Esophagus (tissue), 2 donors: Measurements from ENCODE around the gene CHAT. TPM values are rescaled to one million over a fixed set of nuclear protein-coding genes. Genes with fewer than 3 reads are reported as not detected.

ENCODE experiments used
- H3K27ac ChIP-seq, 2 donors: one replicate each; pipeline ENCODE4 v1.5.1; 2013; ENCODE audit warnings: low read depth in 2 of 2, mild to moderate bottlenecking in 2 of 2, inconsistent platforms in 1 of 2, low read length in 1 of 2, moderate library complexity in 1 of 2
- H3K27me3 ChIP-seq, 2 donors: one replicate each; pipeline ENCODE4 v1.6.1; 2013; ENCODE audit warnings: low read length in 2 of 2, control low read depth in 1 of 2, mild to moderate bottlenecking in 1 of 2; ENCODE audit not compliant: insufficient read depth in 2 of 2, control insufficient read depth in 1 of 2
- H3K36me3 ChIP-seq, 2 donors: one replicate each; pipeline ENCODE4 v1.6.1; 2013; ENCODE audit warnings: low read length in 1 of 2; ENCODE audit not compliant: control insufficient read depth in 2 of 2, insufficient read depth in 2 of 2
- H3K4me1 ChIP-seq, 2 donors: one replicate each; pipeline ENCODE4 v1.6.1; 2013; ENCODE audit warnings: low read length in 1 of 2; ENCODE audit not compliant: control insufficient read depth in 2 of 2, insufficient read depth in 2 of 2
- H3K4me3 ChIP-seq, 2 donors: one replicate each; pipeline ENCODE4 v1.5.1; 2013; ENCODE audit warnings: low read length in 2 of 2, mild to moderate bottlenecking in 2 of 2, low read depth in 1 of 2, moderate library complexity in 1 of 2
- H3K9me3 ChIP-seq, 2 donors: one replicate each; pipeline ENCODE4 v1.6.1; 2013; ENCODE audit warnings: mild to moderate bottlenecking in 2 of 2, low read depth in 1 of 2, low read length in 1 of 2, moderate library complexity in 1 of 2; ENCODE audit not compliant: control insufficient read depth in 2 of 2, insufficient read depth in 1 of 2
- WGBS, 2 donors: extraction: QIAGEN DNeasy Blood & Tissue Kit; methylation state at CpG; one replicate each; pipeline ENCODE4 v1.1.7; 2013; 5-methylcytosine and 5-hydroxymethylcytosine counted together
- polyA plus RNA-seq, 2 donors: library from polyadenylated mRNA; stranded (reverse); fragments of 200-250 nt; gene quantifications; one replicate each; pipeline ENCODE4 v1.2.3, GENCODE V29; 2013
- donor health status: healthy with polysubstance abuse.
- donor health status: Bipolar disorder and iron deficiency.

The CHAT gene
- polyA plus RNA-seq, 2 donors = not detected

GRCh38 chr10:49578392-49578791, 35.4 kb upstream of the CHAT start:
- WGBS, 2 donors = 80 to 86% methylated on average over 3 of the region's 3 CpGs
- no peaks in the 10 kb centered on the region for H3K4me1 ChIP-seq
- H3K27ac ChIP-seq = no peak overlapping the region
- H3K9me3 ChIP-seq = peaks cover 2 to 4% of the 10 kb centered on the region in 2 donors
- H3K4me3 ChIP-seq = no peak overlapping the region
- no peaks in the 10 kb centered on the region for H3K27me3 ChIP-seq
- H3K36me3 ChIP-seq = no peaks in the 10 kb centered on the region

DNA sequence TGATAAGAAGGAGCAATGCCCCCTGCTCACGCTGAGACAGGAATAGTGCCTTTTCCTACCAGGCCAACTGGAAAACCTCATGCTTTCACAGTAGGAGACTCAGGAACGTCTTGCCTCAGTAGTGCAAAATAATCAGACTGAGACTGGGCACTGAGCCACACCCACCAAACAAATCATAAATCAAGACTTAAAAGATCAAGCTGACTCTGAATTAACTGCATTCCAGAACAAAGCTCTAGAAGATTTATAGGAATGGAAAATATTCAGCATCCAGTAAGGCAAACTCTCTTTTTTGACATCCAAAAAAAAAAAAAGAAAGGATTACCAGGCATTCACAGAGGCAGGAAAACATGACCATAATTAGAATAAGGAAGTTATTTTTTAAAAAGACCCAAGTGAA, 34.2 kb upstream of the CHAT start:
- H3K4me3 ChIP-seq = no peak overlapping the region
- WGBS, 2 donors = 21 to 31% methylated on average over 2 of the region's 2 CpGs
- H3K36me3 ChIP-seq = no peaks in the 10 kb centered on the region
- H3K27me3 ChIP-seq = no peaks in the 10 kb centered on the region
- no peaks in the 10 kb centered on the region for H3K4me1 ChIP-seq
- peaks cover 2 to 4% of the 10 kb centered on the region in 2 donors for H3K9me3 ChIP-seq
- no peak overlapping the region for H3K27ac ChIP-seq

- Histone ChIP-seq H3K36me3 (no peaks in the 10 kb centered on the region), H3K27me3 (no peaks in the 10 kb centered on the region), H3K4me1 (no peaks in the 10 kb centered on the region), H3K27ac (no peak overlapping the region), H3K9me3 (no peaks in the 10 kb centered on the region), H3K4me3 (no peak overlapping the region)
Measured at GRCh38 chr10:49585387-49585786, 28.4 kb upstream of the CHAT start.

GRCh38 chr10:49587981-49588380, 25.9 kb upstream of the CHAT start:
- no peaks in the 10 kb centered on the region for H3K27me3 ChIP-seq
- no peaks in the 10 kb centered on the region for H3K4me1 ChIP-seq
- WGBS, 2 donors = 74 to 76% methylated on average over 4 of the region's 4 CpGs
- H3K36me3 ChIP-seq = no peaks in the 10 kb centered on the region
- H3K9me3 ChIP-seq = no peaks in the 10 kb centered on the region
- H3K4me3 ChIP-seq = no peak overlapping the region
- H3K27ac ChIP-seq = no peak overlapping the region

DNA sequence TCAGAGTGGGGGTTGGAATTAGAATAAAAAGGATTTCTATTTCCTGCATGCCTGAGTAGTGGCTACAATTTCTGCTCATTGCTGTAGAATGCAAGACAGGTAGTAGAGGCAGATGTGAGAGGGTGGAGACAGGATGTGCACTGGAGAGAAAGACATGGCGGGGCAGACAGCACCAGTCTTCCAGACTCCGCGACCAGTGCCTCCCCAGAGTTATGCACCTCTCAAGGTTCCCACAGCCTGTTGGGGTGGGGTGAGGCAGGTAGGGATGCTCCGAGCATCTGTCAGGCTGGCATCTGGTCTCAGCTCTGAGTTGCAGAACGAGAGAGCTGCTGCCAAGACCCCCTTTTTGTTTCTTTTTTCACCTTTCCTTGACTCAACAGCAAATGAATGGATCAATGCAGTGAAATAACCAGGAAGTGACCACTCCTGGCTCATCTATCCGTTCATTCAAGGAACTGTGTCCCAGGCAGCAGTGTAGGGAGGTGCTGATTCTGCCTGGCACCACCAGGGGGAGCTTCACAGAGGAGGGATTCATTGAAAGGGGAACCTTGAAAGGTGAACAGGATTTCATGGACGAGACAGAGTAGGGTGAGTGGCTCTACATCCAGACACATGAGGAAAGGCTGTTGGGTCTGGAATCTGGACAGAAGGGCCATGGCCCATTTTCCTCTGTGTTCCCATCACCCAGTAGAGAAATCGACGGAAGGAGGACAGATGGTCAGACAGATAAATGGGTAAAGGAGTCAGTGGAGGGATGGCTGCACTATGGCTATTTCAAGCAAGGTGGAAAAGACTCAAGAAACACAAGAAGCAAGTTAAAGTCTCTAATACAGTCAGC, 20.9 kb upstream of the CHAT start:
- no peaks in the 10 kb centered on the region for H3K9me3 ChIP-seq
- no peak overlapping the region for H3K27ac ChIP-seq
- 38 to 47% methylated on average over 9 of the region's 9 CpGs for WGBS, 2 donors
- H3K4me3 ChIP-seq = no peak overlapping the region
- H3K4me1 ChIP-seq = peaks cover 0 to 5% of the 10 kb centered on the region in 2 donors
- H3K27me3 ChIP-seq = no peaks in the 10 kb centered on the region
- H3K36me3 ChIP-seq = no peaks in the 10 kb centered on the region

DNA sequence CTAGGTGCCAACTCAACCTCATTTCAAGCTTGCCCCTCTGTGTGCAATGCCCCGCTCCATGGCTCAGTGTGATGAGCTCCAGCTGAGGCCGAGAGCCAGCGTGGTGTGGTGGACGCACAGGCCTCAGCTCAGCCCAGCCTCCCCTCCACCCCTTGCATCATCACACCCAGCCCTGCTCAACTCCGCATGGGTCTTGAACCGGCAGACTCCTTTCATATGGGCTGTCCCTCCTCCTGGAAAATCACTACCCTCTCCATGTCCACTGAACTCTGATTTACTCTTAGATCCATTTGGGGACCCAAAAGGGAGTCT, 20.3 kb upstream of the CHAT start:
- H3K4me3 ChIP-seq = no peak overlapping the region
- 82 to 87% methylated on average over 6 of the region's 6 CpGs for WGBS, 2 donors
- no peaks in the 10 kb centered on the region for H3K36me3 ChIP-seq
- H3K27ac ChIP-seq = no peak overlapping the region
- no peaks in the 10 kb centered on the region for H3K9me3 ChIP-seq
- H3K4me1 ChIP-seq = peaks cover 0 to 5% of the 10 kb centered on the region in 2 donors
- no peaks in the 10 kb centered on the region for H3K27me3 ChIP-seq

DNA sequence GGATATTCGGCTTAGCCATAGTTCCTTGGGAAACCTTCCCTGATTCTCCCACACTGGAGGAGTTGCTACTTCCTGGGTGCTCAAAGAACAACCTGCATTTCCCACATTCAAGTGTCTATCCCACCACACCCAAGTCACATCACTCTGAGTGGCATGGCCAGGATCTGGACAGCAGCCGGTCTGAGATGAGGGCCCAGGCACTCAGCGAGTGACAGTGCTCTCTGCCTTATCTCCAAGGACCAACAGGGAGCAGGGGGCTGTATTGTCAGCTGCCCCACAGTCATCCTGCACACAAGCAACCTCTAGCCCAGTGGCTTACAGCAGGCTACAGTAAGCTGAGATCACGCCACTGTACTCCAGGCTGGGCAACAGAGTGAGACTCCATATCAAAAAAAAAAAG, 19.8 kb upstream of the CHAT start:
- H3K4me1 ChIP-seq = peaks cover 0 to 5% of the 10 kb centered on the region in 2 donors
- no peaks in the 10 kb centered on the region for H3K36me3 ChIP-seq
- no peak overlapping the region for H3K27ac ChIP-seq
- 64 to 73% methylated on average over 4 of the region's 4 CpGs for WGBS, 2 donors
- no peak overlapping the region for H3K4me3 ChIP-seq
- H3K27me3 ChIP-seq = no peaks in the 10 kb centered on the region
- H3K9me3 ChIP-seq = no peaks in the 10 kb centered on the region

DNA sequence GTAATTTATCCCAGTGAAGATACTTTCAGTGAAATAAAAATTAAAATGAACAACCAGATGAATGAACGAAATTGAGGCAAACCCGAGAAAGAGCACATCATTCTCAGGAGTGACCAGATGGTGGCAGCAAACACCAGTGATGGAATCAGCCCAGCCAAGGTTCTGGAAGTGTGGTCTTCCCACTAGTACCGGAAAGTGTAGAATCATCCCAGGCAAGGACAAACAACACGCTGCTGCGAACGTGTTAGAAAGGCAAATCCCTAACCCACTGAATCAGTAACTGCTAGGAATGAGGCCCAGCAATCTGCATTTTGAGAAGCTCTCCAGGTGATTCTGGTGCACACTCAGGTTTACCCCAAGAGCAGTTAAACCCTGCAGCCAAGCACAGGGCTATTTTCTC, 19.2 kb upstream of the CHAT start:
- no peak overlapping the region for H3K27ac ChIP-seq
- H3K9me3 ChIP-seq = no peaks in the 10 kb centered on the region
- no peak overlapping the region for H3K4me3 ChIP-seq
- H3K4me1 ChIP-seq = peaks cover 0 to 5% of the 10 kb centered on the region in 2 donors
- H3K27me3 ChIP-seq = no peaks in the 10 kb centered on the region
- 2% methylated on average over 6 of the region's 6 CpGs for WGBS, 2 donors
- no peaks in the 10 kb centered on the region for H3K36me3 ChIP-seq

GRCh38 chr10:49595003-49595712, 18.7 kb upstream of the CHAT start:
- 57 to 60% methylated on average over 10 of the region's 10 CpGs for WGBS, 2 donors
- no peaks in the 10 kb centered on the region for H3K36me3 ChIP-seq
- H3K4me3 ChIP-seq = no peak overlapping the region
- H3K27me3 ChIP-seq = no peaks in the 10 kb centered on the region
- no peak overlapping the region for H3K27ac ChIP-seq
- peaks cover 0 to 5% of the 10 kb centered on the region in 2 donors for H3K4me1 ChIP-seq
- H3K9me3 ChIP-seq = no peaks in the 10 kb centered on the region
